Stimulated activated CD8-positive, alpha-beta memory T cell treated with anti-CD3 and anti-CD28 coated beads, Interleukin-12 subunit alpha, Interleukin-12 subunit beta, amount 100 ng/mL, for 24 hours (primary cell): ENCODE data around the gene NDEL1.

Experiments
- DNase-seq: peaks from one replicate; pipeline ENCODE4 v3.0.0-alpha.2; 2020; ENCODE audit errors: extremely low read depth

NDEL1 gene

GRCh38 chr17:8502126-8502525, 66.4 kb downstream of the NDEL1 start:
- no peak for DNase-seq

- DNase-seq: no peak
These were observed 67.7 kb downstream of the NDEL1 start for GRCh38 chr17:8503368-8503767.

- no peak for DNase-seq
These were observed 68.1 kb downstream of the NDEL1 start for GRCh38 chr17:8503807-8504206.

GRCh38 chr17:8504460-8505207, 69.0 kb downstream of the NDEL1 start:
- no peak for DNase-seq

GRCh38 chr17:8506145-8506544, 70.5 kb downstream of the NDEL1 start:
- no peak for DNase-seq

GRCh38 chr17:8514801-8515200, 79.1 kb downstream of the NDEL1 start:
- DNase-seq: no peak
